K562 (cell line): ENCODE results near the gene ZDHHC24. TPM values are rescaled to one million over a fixed set of nuclear protein-coding genes. Genes with fewer than 3 reads are reported as not detected.

ENCODE experiments used
- ATAC-seq: fragments of 200-7000 bp; cut with Tn5 transposase; 3 replicates; pipeline ENCODE4 v1.9.1; 2020; ENCODE audit warnings: moderate library complexity
- Bru-seq: library from RNA; stranded (reverse); fragments of 400-500 nt; gene quantifications from one replicate; lab custom pipeline; 2021; lab: Mats Ljungman, UMichigan
- BruChase-seq, 2 experiments: library from RNA; stranded (reverse); fragments of 400-500 nt; gene quantifications; one replicate each; lab custom pipeline; 2021; lab: Mats Ljungman, UMichigan
- BruUV-seq: library from RNA; stranded (reverse); fragments of 400-500 nt; replicated peaks from 2 replicates; lab custom pipeline; 2021; lab: Mats Ljungman, UMichigan
- CTCF ChIA-PET: fragments of 300-600 bp; formaldehyde crosslinking; extraction: SDS; loops from one replicate; lab custom pipeline; 2021; ENCODE audit warnings: low intra/inter-chr PET ratio; lab: Yijun Ruan, JAX
- POLR2A ChIA-PET: fragments of 300-600, 350-650 bp; sonication (Branson Sonifier 250); formaldehyde crosslinking; extraction: SDS; loops from one replicate; lab custom pipeline; 2021; ENCODE audit warnings: antibody characterized with exemption, inconsistent platforms; lab: Yijun Ruan, JAX
- DNase-seq, 4 experiments: peaks; one replicate each; pipeline versions ENCODE4 v3.0.0 to v3.0.0-alpha.2; 2011 to 2018; ENCODE audit warnings: low spot score in 3 of 4, mixed read lengths in 3 of 4; ENCODE audit errors: extremely low read depth in 1 of 4
- FAIRE-seq: peaks from 2 replicates; lab custom pipeline; 2011; peaks lifted over from hg19 to GRCh38; lab: Jason Lieb, UNC
- H2AFZ ChIP-seq: 2 replicates; pipeline ENCODE4 v1.6.0; 2011; ENCODE audit warnings: low read depth, low read length, control low read depth, inconsistent platforms
- H3K27ac ChIP-seq: fragments of 200-600 bp; 3 replicates; pipeline ENCODE4 v1.8.0; 2011; ENCODE audit warnings: low read depth, mild to moderate bottlenecking, control low read depth, inconsistent platforms, low read length, moderate library complexity, mixed read lengths; ENCODE audit errors: extremely low read depth
- H3K27me3 ChIP-seq, 2 experiments: fragments of 300-600 bp in 1 of 2; 2 replicates in 1 of 2; 3 replicates in 1 of 2; pipeline versions ENCODE4 v1.6.0 to v1.8.0; 2011; ENCODE audit warnings: inconsistent platforms in 2 of 2, low read length in 2 of 2, mild to moderate bottlenecking in 1 of 2, mixed read lengths in 1 of 2, moderate library complexity in 1 of 2; ENCODE audit not compliant: control insufficient read depth in 2 of 2, insufficient read depth in 2 of 2
- H3K36me3 ChIP-seq: fragments of 300-600 bp; 3 replicates; pipeline ENCODE4 v1.8.0; 2011; ENCODE audit warnings: mild to moderate bottlenecking, low read length, inconsistent platforms; ENCODE audit not compliant: control insufficient read depth, insufficient read depth
- H3K4me1 ChIP-seq, 2 experiments: fragments of 200-600 bp in 1 of 2; replicated peaks in 1 of 2; 2 replicates in 1 of 2; 3 replicates in 1 of 2; pipeline versions ENCODE4 v1.5.1 to v1.8.0; 2011; ENCODE audit warnings: inconsistent platforms in 2 of 2, low read length in 2 of 2, mild to moderate bottlenecking in 1 of 2, mixed read lengths in 1 of 2, moderate library complexity in 1 of 2; ENCODE audit not compliant: control insufficient read depth in 2 of 2, insufficient read depth in 2 of 2
- H3K4me2 ChIP-seq: 2 replicates; pipeline ENCODE4 v1.6.1; 2011; ENCODE audit warnings: low read length, control low read depth, inconsistent platforms, mixed read lengths; ENCODE audit not compliant: insufficient read depth
- H3K4me3 ChIP-seq: fragments of 200-600 bp; sonication (generic), shearing (Covaris generic); 2 replicates; pipeline ENCODE4 v1.5.1; 2016; ENCODE audit warnings: control low read depth, inconsistent platforms
- H3K79me2 ChIP-seq: fragments of 200-600 bp; 3 replicates; pipeline ENCODE4 v1.8.0; 2011; ENCODE audit warnings: low read length, inconsistent platforms; ENCODE audit not compliant: control insufficient read depth, insufficient read depth
- H3K9ac ChIP-seq, 2 experiments: 2 replicates each; pipeline versions ENCODE4 v1.6.0 to v1.6.1; 2011; ENCODE audit warnings: low read depth in 2 of 2, low read length in 2 of 2, control low read depth in 1 of 2, inconsistent platforms in 1 of 2, mild to moderate bottlenecking in 1 of 2, mixed read lengths in 1 of 2; ENCODE audit not compliant: insufficient read depth in 1 of 2
- H3K9me1 ChIP-seq: one replicate; pipeline ENCODE4 v1.6.0; 2011; ENCODE audit warnings: inconsistent platforms, mild to moderate bottlenecking, low read length, moderate library complexity; ENCODE audit not compliant: control insufficient read depth, insufficient read depth
- H3K9me3 ChIP-seq: replicated peaks from 2 replicates; pipeline ENCODE4 v1.5.1; 2011; ENCODE audit warnings: low read depth, low read length, inconsistent platforms; ENCODE audit not compliant: control insufficient read depth, insufficient read depth
- H4K20me1 ChIP-seq: replicated peaks from 2 replicates; pipeline ENCODE4 v1.6.1; 2011; ENCODE audit warnings: low read length, inconsistent platforms, mixed read lengths; ENCODE audit not compliant: control insufficient read depth, insufficient read depth
- CUX1 ChIP-seq: fragments of 200-800 bp; sonication (Bioruptor generic); IDR thresholded peaks from 2 replicates; pipeline ENCODE4 v1.6.1; 2016; ENCODE audit warnings: missing genetic modification characterization, missing compliant biosample characterization
- ETV5 ChIP-seq: sonication (generic); formaldehyde crosslinking; IDR thresholded peaks from 2 replicates; pipeline ENCODE4 v1.4.0; 2020; ENCODE audit warnings: low read depth, mild to moderate bottlenecking, missing genetic modification reagents
- L3MBTL2 ChIP-seq: fragments of 450-650 bp; IDR thresholded peaks from 2 replicates; pipeline ENCODE4 v1.6.1; 2016; ENCODE audit warnings: mild to moderate bottlenecking, moderate library complexity
- MTA3 ChIP-seq: fragments of 450-650 bp; formaldehyde crosslinking; IDR thresholded peaks from 2 replicates; pipeline ENCODE4 v1.6.1; 2017; ENCODE audit warnings: mild to moderate bottlenecking, borderline replicate concordance
- NELFE ChIP-seq: IDR thresholded peaks from 2 replicates; pipeline ENCODE4 v1.6.1; 2011; ENCODE audit warnings: mild to moderate bottlenecking; ENCODE audit not compliant: insufficient read depth, insufficient read length
- RFX5 ChIP-seq: IDR thresholded peaks from 2 replicates; pipeline ENCODE4 v1.6.1; 2011; ENCODE audit warnings: low read depth, mild to moderate bottlenecking, improper control_type of control experiment, low read length
- SLC30A9 ChIP-seq: fragments of 250-450 bp; sonication (Bioruptor Pico); IDR thresholded peaks from 2 replicates; pipeline ENCODE4 v1.8.0; 2022; ENCODE audit warnings: mild to moderate bottlenecking, moderate library complexity
- ZBTB12 ChIP-seq: fragments of 250-450 bp; sonication (Bioruptor Pico); IDR thresholded peaks from 2 replicates; pipeline ENCODE4 v1.4.0; 2020
- WGBS: fragments of 100-300 bp; shearing (Covaris generic); methylation state at CpG from one replicate; pipeline ENCODE4 v1.1.6; 2016; ENCODE audit warnings: low coverage, mixed read lengths; ENCODE audit not compliant: insufficient coverage; ENCODE audit errors: missing lambda C conversion rate; 5-methylcytosine and 5-hydroxymethylcytosine counted together
- in situ Hi-C: fragments of 300-500 bp; cut with MboI; formaldehyde crosslinking; loops from 4 replicates; pipeline ENCODE4 v1.15.0; 2018; ENCODE audit warnings: inconsistent platforms, mixed read lengths
- intact Hi-C: fragments of 100-400 bp; cut with micrococcal nuclease; formaldehyde crosslinking; loops from 2 replicates; pipeline ENCODE4 v1.14.2; 2022
- long read RNA-seq, 3 experiments: library from polyadenylated mRNA in 2 of 3; library from RNA in 1 of 3; unstranded in 2 of 3; stranded (forward) in 1 of 3; transcript quantifications; one replicate each; pipeline ENCODE4 v2.0.0, GENCODE V29; 2019 to 2022
- polyA minus RNA-seq, 3 experiments: library from RNA; depleted of rRNA, polyadenylated mRNA; stranded (reverse); fragments of >200 nt; gene quantifications; 2 replicates each; pipeline ENCODE4 v1.2.3, GENCODE V29; 2011
- polyA plus RNA-seq, 8 experiments: library from polyadenylated mRNA; depleted of rRNA in 4 of 8; stranded (reverse) in 5 of 8; unstranded in 3 of 8; fragments of >200 nt; fragmentation: Nextera tagmentation in 2 of 8; fragmentation: Illumina TruSeq in 1 of 8; extraction: Ambion mirVana in 2 of 8; extraction: Trizol in 1 of 8; gene quantifications; 2 replicates each; pipeline versions ENCODE4 v1.2.1 to v1.2.3, GENCODE V29; 2011 to 2014; ENCODE audit warnings: inconsistent platforms in 1 of 8, missing spikeins in 1 of 8
- total RNA-seq, 7 experiments: library from RNA; depleted of rRNA in 6 of 7; stranded (reverse); fragments of >200 nt in 6 of 7; fragmentation: Illumina TruSeq in 2 of 7; extraction: Trizol in 2 of 7; gene quantifications; 2 replicates each; pipeline versions ENCODE4 v1.2.1 to v1.2.3, GENCODE V29; 2011 to 2021; ENCODE audit warnings: low replicate concordance in 1 of 7

ZDHHC24 gene
- total RNA-seq (2011; cell fraction: chromatin; rRNA removed; ENCODE audit: low replicate concordance) = 9.2 and 15.6 TPM in 2 replicates
- 14.1 and 15.3 TPM in 2 replicates for total RNA-seq (2011; cell fraction: nucleolus; rRNA removed)
- 13.3 and 21.2 TPM in 2 replicates for total RNA-seq (2011; cell fraction: nucleoplasm; rRNA removed)
- total RNA-seq (2014; rRNA removed) = 8.3 and 13.4 TPM in 2 replicates
- total RNA-seq (2014; rRNA removed; fragmentation: Illumina TruSeq; extraction: Trizol) = 1.6 and 1.7 TPM in 2 replicates
- 2.0 TPM in 2 replicates for total RNA-seq (2015; rRNA removed; fragmentation: Illumina TruSeq; extraction: Trizol)
- total RNA-seq (2021) = 9.1 and 11.2 TPM in 2 replicates
- 3.8 and 5.9 TPM in 2 replicates for polyA plus RNA-seq (2011; rRNA removed)
- 5.9 and 12.5 TPM in 2 replicates for polyA plus RNA-seq (2011; cell fraction: cytosol; rRNA removed)
- 3.9 and 6.7 TPM in 2 replicates for polyA plus RNA-seq (2011; cell fraction: nucleus; rRNA removed)
- polyA plus RNA-seq (2012) = 4.2 and 9.0 TPM in 2 replicates
- 2.7 and 3.3 TPM in 2 replicates for polyA plus RNA-seq (2014; fragmentation: Illumina TruSeq; extraction: Trizol)
- polyA plus RNA-seq (2014; fragmentation: Nextera tagmentation; extraction: Ambion mirVana) = under 1 TPM; 0.45 to 0.65 TPM
- polyA plus RNA-seq (2014; rRNA removed) = 6.3 and 7.2 TPM in 2 replicates
- 1.2 and 1.7 TPM in 2 replicates for polyA minus RNA-seq (2011; rRNA and poly(A)+ RNA removed)
- 5.4 and 6.5 TPM in 2 replicates for polyA minus RNA-seq (2011; cell fraction: cytosol; rRNA and poly(A)+ RNA removed)
- polyA minus RNA-seq (2011; cell fraction: nucleus; rRNA and poly(A)+ RNA removed) = 1.6 and 2.2 TPM in 2 replicates
- Bru-seq, nascent RNA = percentile 49 among the genes with signal in this experiment
- percentile 44 among the genes with signal in this experiment for BruChase-seq, experiment 1, labeled RNA remaining after a 2-hour chase
- percentile 45 among the genes with signal in this experiment for BruChase-seq, experiment 2, labeled RNA remaining after a 6-hour chase
- long read RNA-seq, experiment 1, full-length matches to known transcripts = 29 of 51 reads
- long read RNA-seq, experiment 1, partial matches to known transcripts = 3 of 51 reads
- long read RNA-seq, experiment 1, other reads (novel, unspliced or antisense) = 19 of 51 reads
- long read RNA-seq, experiment 2, full-length matches to known transcripts = 14 of 21 reads
- long read RNA-seq, experiment 2, partial matches to known transcripts = 0 of 21 reads
- long read RNA-seq, experiment 2, other reads (novel, unspliced or antisense) = 7 of 21 reads
- long read RNA-seq, experiment 3, full-length matches to known transcripts = 22 of 25 reads
- long read RNA-seq, experiment 3, partial matches to known transcripts = 2 of 25 reads
- long read RNA-seq, experiment 3, other reads (novel, unspliced or antisense) = 1 of 25 reads

- FAIRE-seq (peak; percentile 98), DNase-seq (peak; percentile 97 to 99 (median 98))
- POLR2A ChIA-PET = interaction anchor here (0.6 to 1.8 kb wide), 10 partner anchors 9 to 132 kb away, joined by 3 to 12 read pairs (median 5); partner anchors contain the start of gene RBM4B
- no peak for TF ChIP-seq SLC30A9
- TF ChIP-seq MTA3 = peak; percentile 32; the same call in 1 of the 2 replicates
- peak; percentile 67; the same call in 1 of the 2 replicates for TF ChIP-seq L3MBTL2
- TF ChIP-seq ZBTB12 (CRISPR knock-in tag) = 0 out of 2 replicates have a peak, but pooled peaks have one; percentile 11
- TF ChIP-seq CUX1 (CRISPR knock-in tag) = no peak
- no peak for TF ChIP-seq NELFE
- TF ChIP-seq ETV5 (CRISPR knock-in tag) = peak; percentile 43; the same call in 1 of the 2 replicates
- TF ChIP-seq RFX5 = no peak
These were observed at the start of gene ZDHHC24 for GRCh38 chr11:66545701-66546367. Gene ZDHHC24 (minus strand): TSS chr11:66546048. CDS start chr11:66546003, 45 bp downstream.

More at GRCh38 chr11:66545701-66546367, at the start of gene ZDHHC24:
- peaks cover 5% of the 10 kb centered on the region; the same call in 1 of the 3 replicates for H3K36me3 ChIP-seq
- CTCF ChIA-PET = no interaction called here
- no peaks in the 10 kb centered on the region for H4K20me1 ChIP-seq
- H3K9me1 ChIP-seq = no peaks in the 10 kb centered on the region
- H3K27me3 ChIP-seq = peaks cover 0 to 4% of the 10 kb centered on the region in 2 experiments; a peak in 1 of 5 replicates
- in situ Hi-C loops (no loop called here), intact Hi-C loops (no loop called here)
- peak within 1 kb of the TSS; percentile 75 for H3K4me2 ChIP-seq
- peak within 1 kb of the TSS; percentile 94 for H3K4me3 ChIP-seq
- 0% methylated on average over 35 of the region's 71 CpGs for WGBS
- H3K4me1 ChIP-seq = peaks cover 0 to 38% of the 10 kb centered on the region in 2 experiments; a peak in 4 of 5 replicates
- H3K9ac ChIP-seq = peak within 1 kb of the TSS; percentile 81 to 98
- H3K9me3 ChIP-seq = no peaks in the 10 kb centered on the region
- H3K27ac ChIP-seq = peak within 1 kb of the TSS; percentile 73
- H3K79me2 ChIP-seq = peaks cover 6% of the 10 kb centered on the region; the same call in 1 of the 3 replicates
- no TSS peak for BruUV-seq
- ATAC-seq = peak; percentile 99
- peak within 1 kb of the TSS; percentile 81 for H2AFZ ChIP-seq
